HG02571 (cell line): ENCODE results near the gene CCDC71.

Experiments used
- ATAC-seq: cut with Tn5 transposase; IDR thresholded peaks from one replicate; pipeline ENCODE4 v1.9.1; 2021; ENCODE audit warnings: mild to moderate bottlenecking, moderate library complexity; ENCODE audit not compliant: unreplicated experiment

CCDC71 gene

DNA sequence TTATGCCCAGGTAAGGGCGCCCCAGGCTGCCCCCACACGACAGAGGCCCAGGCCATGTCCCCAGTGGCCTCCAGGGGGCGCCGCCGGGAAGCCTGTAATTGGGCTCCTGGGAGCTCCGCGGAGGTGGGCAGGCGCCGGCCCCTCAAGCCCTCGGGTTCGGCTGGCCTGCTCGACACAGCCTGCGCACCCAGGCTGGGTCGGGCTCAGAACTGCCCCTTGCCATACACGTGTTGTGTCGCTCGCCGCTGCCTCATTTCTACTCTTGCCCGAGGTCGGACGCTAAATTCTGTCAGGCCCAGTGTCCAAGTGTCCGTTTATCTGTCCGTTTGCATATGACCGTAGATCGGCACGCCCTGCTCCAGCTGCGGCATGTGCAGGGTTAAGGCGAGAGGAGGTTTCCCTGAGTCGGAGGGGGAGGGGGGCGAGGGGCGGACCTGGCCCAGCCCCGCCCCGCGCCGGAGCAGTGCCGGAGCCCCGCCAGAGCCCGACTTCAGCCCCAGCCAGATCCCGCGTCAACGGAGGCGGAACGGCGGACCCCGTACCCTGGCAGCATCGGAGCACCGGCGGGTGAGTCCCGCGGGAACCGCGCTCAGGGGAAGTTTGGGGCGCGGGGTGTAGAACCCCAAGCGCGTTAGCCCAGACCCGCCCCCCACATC is 5.1 kb upstream of the CCDC71 start, which contains the start of gene KLHDC8B:
KLHDC8B (plus strand) TSS at position 480 of the 656 bp plus-strand sequence. CDS start 1,172 bp downstream, outside the sequence.
- no peak for ATAC-seq

DNA sequence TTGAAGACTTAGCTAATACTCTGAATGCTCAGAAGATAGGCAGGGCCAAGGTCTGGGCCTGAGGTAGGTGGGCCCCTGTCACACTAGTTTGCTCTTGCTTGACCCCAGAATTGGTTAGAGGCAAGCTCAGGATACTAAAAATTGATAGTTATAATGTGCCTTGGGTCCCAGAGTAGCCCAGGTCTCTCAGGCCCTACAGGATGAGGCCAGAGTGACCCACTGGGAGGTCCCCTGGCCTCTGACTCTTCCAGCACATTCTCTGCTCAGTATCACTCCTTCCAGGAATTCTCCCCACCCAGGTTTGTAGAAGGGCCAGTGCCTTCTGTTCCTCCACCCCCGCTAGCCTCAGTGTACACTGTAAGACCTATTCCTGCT is 4.6 kb upstream of the CCDC71 start:
- no peak for ATAC-seq

DNA sequence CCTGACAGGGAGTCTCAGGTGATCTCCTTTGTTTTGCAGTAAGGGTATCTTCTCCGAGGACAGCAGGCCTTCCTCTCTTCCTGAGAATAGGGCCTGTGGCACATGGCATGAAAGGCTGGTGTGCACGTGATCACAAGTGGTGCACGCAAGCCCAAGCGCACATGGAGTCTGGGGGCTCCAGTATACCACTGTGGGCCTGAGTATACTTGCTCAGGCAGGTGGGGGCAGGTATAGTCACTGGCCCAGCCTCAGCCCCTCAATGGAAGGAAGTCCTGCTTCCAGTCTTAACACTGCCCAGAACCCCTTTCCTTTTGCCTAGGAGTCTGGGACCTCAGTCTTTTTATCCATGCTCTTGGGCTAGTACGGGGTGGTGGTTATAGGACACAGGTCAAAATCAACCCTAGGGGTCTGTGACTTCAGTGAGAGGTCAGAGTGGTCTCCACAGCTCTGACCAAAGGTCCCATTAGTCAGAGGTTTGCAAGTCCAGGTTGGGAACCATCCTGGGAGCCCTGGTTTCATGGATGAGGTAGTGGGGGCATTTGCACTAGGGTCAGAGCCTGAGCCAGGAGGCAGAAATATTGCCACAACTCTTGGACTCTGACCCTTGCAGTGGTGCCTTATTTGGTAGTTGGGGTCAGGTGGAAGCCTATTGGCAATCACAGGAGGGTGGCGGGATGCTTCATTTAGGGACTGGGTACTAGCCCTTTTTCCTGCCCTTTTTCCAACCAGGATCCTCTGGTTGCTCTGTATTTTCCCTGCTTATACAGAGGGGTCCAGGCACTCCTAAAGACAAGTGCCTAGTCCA is 823 bp upstream of the CCDC71 start:
- ATAC-seq = no peak

DNA sequence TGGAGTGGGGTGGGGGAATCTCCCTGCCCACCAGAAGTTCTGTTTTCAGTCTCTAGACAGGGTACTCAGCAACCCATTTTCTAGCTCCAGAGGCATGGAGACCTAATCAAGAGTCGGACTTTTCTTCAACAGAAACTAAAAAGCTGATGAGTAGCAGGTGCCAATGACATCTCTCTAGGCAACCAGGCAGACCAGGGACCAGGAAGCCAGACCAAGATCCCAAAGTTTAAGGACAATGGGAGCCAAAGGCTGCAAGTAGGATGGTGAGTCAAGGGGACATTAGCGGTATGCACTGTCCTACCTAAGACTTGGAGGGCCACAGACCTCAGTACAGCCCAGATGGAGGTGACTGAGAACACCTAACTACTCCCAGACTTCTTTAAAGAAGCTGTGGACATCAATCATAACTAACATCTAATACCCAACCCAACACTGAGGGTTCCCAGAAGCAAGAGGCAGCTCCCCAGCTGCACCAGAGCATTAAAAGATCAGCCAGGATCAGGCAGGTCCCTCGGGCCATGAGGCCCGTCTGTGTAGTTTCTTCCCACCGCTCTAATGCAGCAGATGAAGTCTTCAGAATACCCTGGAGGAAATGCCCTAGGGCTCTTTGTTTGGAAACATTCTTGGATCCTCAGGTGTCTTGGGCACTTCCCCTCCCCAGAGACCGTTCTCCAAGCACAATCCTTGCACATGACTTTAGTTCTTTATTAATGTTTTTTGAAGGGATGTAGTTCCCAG is 979 bp downstream of the CCDC71 start:
- no peak for ATAC-seq

DNA sequence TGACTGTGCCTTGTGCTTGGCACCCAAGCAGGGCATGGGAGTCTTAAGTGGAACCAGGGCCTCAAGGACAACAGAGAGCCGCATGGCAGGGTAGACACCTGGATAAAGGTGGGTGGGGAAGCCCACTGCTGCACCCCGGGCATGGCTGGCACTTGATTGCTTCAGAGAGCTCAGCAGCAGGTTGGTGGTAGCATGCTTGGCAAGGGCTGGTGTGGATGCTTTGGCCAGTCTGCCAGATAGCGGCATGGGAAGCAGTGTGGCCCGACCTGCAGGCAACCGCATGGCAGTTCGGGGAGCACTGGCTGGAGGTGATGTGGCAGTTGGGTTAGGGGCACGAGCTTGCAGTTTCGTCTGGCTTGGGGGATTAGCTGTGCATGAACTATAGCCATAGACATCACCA is 2.5 kb downstream of the CCDC71 start:
- ATAC-seq = no peak

DNA sequence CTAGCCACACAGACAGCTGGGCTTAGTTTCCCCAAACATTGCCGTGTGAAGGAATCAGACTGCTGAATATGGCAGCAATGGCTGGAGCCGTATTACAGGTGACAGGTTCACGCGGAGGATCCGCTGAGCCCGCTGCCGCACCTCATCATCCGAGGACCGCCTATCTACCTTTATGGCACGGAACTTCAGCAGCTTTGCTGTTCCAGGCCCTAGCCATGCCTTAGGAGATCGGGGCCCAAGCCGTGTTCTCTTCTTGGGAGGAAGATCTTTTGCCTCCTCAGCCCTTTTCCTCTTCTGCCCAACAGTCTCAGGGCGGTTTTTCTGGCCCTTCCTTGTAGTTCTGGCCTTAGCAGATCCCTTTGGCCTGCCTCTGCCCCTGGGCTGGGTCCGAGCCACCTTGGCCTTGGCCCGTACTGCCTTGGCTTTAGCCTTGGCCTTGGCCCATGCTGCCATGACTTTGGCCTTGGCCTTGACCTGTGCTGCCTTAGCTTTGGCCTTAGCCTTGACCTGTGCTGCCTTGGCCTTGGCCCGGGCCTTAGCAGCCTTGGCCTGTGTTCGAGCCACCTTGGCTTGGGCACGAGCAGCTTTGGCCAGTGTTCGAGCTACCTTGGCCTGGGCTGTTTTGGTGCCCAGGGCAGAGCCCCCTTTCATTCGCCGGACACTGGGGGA is 3.2 kb downstream of the CCDC71 start:
- ATAC-seq = no peak

DNA sequence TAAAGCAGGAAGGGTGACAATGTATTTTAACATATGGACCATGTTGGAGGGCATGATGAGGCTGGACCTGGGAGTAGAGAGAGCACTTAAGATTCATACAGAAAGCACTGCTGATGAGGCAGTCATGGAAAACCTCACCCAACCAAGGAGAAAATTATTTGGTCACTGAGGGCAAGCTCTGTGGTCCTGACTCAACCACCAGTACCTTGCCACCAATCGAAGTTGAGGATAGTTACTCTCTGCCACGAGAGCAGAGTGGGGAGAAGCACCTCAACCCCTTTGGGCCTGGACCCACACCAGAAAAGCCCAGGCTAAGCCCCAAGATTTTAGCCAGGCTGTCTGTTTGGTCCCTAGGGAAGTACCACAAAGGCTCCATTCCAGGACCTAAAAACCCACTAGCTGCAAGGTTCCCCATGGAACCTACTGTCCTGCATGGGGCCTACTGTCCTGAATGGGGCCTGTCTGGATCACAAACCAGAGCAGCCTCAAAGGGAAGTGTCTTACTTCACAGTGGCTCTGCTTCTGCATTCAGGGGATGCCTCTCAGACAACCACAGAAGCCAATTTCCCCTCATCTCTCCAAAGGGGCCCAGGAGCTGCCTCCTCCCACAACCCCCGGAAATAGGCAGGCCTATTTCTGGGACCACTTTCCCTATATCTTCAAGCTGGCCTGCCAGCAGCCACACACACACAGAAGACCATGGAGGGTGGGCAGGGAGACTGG is 4.2 kb downstream of the CCDC71 start:
- no peak for ATAC-seq

DNA sequence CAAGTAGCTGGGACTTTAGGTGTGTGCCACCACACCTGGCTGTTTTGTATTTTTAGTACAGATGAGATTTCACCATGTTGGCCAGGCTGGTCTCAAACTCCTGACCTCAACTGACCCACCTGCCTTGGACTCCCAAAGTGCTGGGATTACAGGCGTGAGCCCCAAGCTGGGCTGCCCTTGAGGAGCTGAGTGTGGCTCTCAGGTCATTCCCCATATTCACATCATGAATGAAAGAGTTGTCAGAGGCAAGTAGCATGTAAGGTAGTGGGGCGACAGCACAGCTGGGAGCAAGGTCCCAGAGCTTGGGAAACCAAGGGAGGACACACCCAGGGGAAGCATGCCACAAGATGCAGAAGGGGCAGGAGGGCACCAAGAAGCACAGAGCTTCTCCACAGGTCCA is 4.9 kb downstream of the CCDC71 start:
- no peak for ATAC-seq

DNA sequence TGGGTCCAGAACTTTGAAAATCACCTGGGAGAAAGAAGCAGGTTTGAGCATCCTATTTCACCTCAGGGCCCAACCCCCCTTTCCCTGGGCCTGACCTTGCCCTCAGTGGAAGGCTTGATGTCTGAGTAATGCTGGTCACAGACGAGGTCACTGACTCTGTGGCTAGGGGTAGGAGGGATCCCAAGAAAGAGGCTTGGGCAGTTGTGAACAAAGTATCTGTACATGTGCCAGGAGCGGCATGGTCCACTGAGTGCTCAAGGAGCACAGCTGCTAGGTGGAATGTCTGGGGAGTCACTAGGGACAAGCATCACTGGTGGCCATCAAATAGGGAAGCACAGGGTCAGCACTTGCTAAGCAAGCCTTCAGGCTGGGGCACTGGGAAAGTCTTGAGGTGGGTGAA is 7.3 kb downstream of the CCDC71 start:
- ATAC-seq = no peak

DNA sequence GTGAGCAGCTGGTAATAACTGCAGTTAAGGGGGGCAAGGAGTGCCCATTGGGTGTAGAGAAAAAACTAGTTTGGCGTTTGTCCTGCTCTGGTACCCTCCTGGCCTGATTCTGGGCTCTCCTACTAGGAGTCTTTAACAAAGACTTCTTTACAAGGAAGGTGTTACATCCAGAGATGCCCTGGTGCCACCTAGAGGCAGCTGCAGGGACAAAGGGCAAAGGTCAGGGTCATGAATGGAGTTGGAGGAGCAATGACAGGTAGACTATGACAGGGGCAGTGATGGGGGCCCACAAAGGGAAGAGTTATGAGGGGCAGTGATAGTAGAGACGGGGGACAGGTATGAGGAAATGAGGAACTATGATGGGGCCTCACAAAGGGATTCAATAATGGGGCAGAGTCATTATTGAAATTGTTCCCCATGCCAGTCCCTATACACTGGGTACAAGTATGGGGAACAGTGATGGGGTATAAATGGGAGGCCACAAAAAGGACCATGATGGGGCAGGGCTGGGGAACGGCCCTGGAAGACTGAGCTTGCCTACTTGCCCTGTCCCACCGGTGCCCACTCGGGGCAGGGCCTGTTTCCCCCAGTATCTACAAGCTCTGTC is 7.9 kb downstream of the CCDC71 start:
- ATAC-seq = no peak

DNA sequence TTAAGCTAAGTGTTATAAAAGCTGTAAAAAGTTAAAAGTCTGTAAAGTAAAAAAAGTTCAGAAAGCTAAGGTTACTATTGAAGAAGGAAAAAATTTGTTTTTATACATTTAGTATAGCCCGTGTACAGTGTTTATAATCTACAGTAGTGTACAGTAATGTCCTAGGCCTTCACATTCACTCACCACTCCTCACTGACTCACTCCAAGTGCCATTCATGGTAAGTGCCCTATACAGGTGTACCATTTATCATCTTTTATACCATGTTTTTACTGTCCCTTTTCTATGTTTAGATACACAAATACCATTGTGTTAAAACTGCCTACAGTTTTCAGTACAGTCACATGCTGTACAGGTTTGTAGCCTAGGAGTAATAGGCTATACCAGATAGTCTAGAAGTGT is 8.8 kb downstream of the CCDC71 start:
- no peak for ATAC-seq

DNA sequence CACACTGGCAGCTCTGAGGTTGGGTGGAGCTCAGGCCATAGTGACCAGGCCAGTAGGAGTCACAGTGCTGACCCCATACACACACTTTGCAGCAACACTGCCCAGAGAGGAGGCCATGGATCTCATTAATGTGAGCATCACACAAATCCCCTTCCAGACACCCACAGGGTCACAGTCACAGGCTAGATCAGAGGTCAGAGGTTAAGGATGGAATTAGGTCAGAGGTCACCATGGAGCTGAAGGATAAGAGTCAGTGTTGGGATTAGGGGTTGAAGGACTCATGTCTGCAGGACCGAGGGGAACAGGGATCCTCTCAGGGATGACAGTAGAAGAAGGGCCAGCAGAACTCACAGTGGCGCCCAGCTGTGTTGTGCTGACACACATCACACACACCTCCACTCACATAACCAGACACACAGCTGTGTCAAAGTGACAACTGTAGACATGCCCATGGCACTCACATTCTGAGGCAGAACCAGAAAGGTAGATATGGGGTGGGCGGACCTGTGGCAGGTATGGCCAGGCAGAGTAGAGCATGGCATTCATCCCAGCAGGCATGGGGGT is 12.7 kb downstream of the CCDC71 start:
- no peak for ATAC-seq

DNA sequence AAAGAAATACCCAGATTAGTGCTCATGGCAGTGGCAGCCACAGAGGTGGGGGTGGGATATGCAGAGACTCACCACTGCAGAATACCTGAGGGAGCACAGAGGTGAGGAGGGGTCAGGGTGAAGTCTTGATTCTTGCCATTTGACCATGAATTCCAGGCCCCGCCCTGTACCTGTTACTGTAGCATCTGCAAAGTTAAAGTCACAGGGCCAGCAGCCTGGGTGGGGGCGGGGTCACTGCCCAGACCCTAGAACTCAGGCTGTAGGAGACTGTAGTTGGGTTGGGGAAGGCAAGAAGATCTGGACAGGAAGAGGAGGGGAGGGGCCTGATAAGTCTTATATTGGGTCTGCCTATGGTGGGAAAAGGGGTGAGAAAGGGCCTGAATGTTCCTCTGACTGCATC is 14.5 kb downstream of the CCDC71 start:
- no peak for ATAC-seq

DNA sequence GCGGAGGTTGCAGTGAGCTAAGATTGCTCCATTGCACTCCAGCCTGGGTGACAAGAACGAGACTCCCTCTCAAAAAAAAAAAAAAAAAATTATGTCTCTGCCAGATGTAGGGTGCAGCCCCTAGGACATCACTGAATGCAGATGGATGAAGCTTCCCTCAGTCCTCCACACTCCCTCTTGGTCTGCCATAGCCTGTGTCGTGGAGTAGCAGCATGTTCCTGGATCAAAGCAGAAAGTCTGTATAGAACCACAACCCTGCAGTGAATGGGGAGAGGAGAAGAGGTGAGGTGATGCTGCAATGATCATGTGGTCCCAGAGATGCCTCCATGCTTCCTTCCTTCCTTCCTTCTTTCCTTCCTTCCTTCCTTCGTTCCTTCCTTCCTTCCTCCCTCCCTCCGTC is 18.0 kb downstream of the CCDC71 start:
- ATAC-seq = no peak

DNA sequence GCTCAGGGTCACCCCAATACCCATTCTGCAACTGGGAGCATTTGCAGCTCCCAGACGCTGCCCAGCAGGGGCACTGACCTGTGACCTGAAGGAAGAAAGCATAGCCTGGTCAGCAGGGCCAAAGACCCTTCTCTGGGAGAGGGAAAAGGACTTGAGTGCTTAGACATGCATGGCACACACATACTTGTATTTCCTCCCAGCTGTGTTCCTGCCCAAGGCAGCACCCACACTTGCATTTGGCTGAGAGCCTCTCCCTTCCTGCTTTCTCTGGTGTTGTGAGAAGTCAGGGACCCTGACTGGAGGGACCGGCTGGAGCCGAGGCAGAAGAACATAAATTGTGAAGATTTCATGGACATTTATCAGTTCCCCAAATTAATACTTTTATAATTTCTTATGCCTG is 26.1 kb downstream of the CCDC71 start:
- no peak for ATAC-seq

DNA sequence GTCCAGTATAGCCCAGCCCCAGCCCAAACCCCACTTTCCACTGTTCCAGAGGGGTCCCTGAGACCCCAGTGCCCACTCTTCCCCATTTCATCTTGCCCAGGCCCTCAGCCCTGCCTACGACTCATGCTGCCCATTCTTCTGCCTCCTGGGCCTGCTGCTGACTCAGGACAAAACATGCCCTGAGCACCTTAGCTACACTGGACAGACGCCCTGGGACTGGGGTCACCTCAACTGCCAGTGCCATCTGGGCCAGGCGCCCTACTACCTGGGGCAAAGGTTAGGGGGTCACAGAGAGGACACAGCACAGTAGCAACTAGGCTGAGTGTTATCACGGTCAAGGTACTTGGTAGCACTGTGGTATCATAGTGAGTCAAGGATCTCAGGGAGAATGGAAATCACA is 30.6 kb downstream of the CCDC71 start:
- ATAC-seq = no peak

DNA sequence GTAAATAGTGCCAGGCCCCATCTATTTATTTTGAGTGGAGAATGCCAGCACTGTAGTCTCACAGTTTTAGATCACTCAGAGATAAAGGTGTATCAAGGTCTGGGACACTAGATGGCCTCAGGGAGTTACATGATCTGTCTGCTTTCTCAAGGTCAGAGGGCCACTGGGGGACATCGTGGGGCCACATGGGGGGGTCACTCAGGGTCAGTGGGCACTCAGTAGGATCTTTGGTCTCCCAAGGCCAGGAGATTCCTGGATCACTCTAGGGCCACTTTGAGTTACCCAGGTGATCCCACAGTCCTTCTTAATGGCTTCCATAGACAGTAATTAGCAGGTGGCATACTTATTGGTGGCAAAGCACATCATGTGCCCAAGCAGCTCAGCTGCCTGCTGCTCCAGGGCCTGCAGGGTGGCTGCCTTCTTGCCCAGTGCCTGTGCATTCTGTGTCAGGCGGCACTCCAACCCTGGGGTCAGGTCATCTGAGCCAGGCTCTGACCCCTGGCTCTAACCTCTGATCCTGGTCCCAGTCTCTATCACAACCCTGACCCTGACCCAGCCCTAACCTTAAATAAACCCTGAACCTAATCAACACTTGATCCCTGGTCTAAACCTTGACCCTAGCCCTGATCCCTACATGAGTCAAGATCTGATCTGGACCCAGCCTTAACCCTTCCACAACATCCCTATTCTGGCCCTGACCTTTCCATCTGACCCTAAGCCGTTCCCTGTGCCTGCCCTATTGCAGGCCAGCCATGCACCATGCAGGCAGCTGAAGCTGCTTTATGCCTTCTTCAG is 31.5 kb downstream of the CCDC71 start:
- ATAC-seq = no peak

DNA sequence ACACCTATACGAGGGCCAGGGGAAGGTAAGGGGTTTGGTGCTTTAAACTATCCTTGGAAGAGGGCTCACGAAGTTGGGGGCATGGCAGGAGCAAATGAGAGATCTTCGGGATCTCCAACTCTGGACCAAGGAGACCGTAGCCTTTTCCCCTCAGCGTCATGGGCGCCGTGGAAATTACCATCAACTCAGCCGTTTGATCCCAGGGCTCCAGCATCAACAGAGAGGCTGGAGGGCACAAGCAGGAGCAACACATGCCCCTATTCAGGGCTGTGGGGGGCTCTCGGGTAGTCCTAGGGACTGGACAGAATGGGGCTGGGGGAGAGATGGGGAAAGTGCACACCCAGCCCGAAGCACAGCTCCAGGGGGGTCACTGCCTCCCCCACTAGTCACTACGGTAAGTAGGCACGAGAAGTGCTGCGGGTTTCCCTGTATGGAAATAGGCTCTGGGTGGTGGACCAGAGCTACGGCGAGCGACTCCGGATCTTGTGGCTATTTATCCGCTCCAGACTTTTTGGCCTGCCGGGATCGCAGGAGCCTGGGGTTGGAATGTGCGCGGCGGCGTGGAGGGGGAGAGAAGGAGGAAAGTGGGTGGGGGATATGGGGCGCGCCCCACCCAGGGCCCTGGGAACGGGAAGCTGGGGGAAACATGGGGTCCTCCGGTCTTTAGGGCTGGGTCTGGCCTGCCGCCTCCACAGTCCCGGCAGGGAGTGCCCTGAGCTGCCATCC is 32.7 kb downstream of the CCDC71 start:
- no peak for ATAC-seq
